Body of pancreas (tissue), 4 donors: Measurements from ENCODE around the gene KIFC3.

Experiments used
- POLR2A ChIP-seq, 3 donors: fragments of 450-650 bp; IDR thresholded peaks; one replicate each; pipeline ENCODE4 v1.6.1; 2016; ENCODE audit warnings: antibody characterized with exemption in 3 of 3, mild to moderate bottlenecking in 2 of 3
- TF ChIP-seq, protein P1 (sequence below), 7 experiments: fragments of 450-650 bp in 4 of 7; fragments of 200-600 bp in 3 of 7; sonication (generic) in 3 of 7; IDR thresholded peaks; one replicate each; pipeline ENCODE4 v1.5.1; 2016 to 2019; ENCODE audit warnings: antibody characterized with exemption in 7 of 7

- TF ChIP-seq, protein P1, sequence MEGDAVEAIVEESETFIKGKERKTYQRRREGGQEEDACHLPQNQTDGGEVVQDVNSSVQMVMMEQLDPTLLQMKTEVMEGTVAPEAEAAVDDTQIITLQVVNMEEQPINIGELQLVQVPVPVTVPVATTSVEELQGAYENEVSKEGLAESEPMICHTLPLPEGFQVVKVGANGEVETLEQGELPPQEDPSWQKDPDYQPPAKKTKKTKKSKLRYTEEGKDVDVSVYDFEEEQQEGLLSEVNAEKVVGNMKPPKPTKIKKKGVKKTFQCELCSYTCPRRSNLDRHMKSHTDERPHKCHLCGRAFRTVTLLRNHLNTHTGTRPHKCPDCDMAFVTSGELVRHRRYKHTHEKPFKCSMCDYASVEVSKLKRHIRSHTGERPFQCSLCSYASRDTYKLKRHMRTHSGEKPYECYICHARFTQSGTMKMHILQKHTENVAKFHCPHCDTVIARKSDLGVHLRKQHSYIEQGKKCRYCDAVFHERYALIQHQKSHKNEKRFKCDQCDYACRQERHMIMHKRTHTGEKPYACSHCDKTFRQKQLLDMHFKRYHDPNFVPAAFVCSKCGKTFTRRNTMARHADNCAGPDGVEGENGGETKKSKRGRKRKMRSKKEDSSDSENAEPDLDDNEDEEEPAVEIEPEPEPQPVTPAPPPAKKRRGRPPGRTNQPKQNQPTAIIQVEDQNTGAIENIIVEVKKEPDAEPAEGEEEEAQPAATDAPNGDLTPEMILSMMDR (IDR thresholded peaks at IDR 0.05) = no peak
- TF ChIP-seq POLR2A (IDR thresholded peaks at IDR 0.05) = no peak
These were observed 19.1 kb upstream of the KIFC3 start for GRCh38 chr16:57821149-57821971.
